Activated CD8-positive, alpha-beta memory T cell treated with anti-CD3 and anti-CD28 coated beads, Interleukin-2, amount 50 U/mL, for 4 hours (primary cell): ENCODE data around the gene IFT22.
"Not testable (repeated sequence)": the region's sequence is repeated elsewhere in the genome, so short reads cannot be mapped to it uniquely, and the experiment has no call there.

Experiments
- DNase-seq: peaks from one replicate; pipeline ENCODE4 v3.0.0-alpha.2; 2020

IFT22 gene

GRCh38 chr7:101277155-101277554 is 44.5 kb downstream of the IFT22 start:
- DNase-seq, result no peak

GRCh38 chr7:101273206-101273605 is 48.4 kb downstream of the IFT22 start:
- DNase-seq, result no peak

GRCh38 chr7:101271021-101271420 is 50.6 kb downstream of the IFT22 start:
- no peak for DNase-seq

- DNase-seq, result no peak
Observed at GRCh38 chr7:101269664-101270063, 51.9 kb downstream of the IFT22 start.

GRCh38 chr7:101265622-101266516 is 55.7 kb downstream of the IFT22 start:
- DNase-seq, result no peak

GRCh38 chr7:101264102-101264706 is 57.4 kb downstream of the IFT22 start:
- not testable (repeated sequence) for DNase-seq
